ENCODE data around the gene RPTOR.

The RPTOR gene

DNA sequence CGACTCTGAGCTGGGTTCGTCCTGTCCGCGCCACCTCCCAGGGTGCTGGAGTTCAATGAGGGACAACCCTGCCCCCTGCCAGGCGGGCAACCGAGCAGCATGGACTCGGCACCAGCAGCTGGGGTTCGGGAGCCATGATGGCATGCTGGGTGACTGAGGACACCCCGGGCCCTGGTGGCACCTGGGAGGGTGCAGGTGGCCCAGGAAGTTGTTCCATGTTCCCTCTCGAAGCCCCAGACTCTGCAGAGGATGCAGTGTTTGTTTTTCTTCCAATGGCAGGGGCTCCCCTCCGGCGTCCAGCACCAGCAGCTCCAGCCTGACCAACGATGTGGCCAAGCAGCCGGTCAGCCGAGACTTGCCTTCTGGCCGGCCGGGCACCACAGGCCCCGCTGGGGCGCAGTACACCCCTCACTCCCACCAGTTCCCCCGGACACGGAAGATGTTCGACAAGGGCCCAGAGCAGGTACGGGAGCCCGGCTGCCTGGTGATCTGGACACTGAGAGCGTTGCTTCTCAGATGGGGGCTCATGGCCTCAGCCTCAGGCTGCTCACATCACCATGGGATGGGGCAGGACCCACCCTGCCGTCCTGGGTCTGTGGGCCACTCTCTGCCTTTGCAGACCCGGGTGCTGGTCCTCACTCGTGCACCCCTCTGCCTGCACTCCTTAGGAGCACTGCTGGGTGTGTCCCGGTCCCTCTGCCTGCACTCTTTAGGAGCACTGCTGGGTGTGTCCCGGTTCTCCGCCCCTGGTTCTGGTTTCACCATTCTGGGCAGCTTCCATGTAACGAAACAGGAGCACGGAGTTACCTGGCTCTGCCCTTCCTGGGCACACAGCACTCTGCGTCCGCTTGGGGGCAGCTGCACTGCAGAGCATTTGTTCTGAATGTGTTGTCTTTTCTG, 378.8 kb downstream of the RPTOR start:
- Histone ChIP-seq H3K36me3 (ENCODE audit: insufficient read depth, low read length) (peaks cover 72% of the 10 kb centered on the region), H3K4me1 (ENCODE audit: insufficient read depth, low read length) (no peaks in the 10 kb centered on the region), H3K9me3 (ENCODE audit: insufficient read depth, low read length, severe bottlenecking) (no peaks in the 10 kb centered on the region), H4K20me1 (ENCODE audit: insufficient read depth, low read length) (no peaks in the 10 kb centered on the region), H3K4me3 (ENCODE audit: low read depth in 1 of 2, low read length in 2 of 2) (no peak overlapping the region), H3K4me2 (ENCODE audit: insufficient read depth, low read length) (no peak overlapping the region), H3K79me2 (ENCODE audit: insufficient read depth, low read length) (no peaks in the 10 kb centered on the region), H3K9ac (ENCODE audit: low read depth, low read length) (no peak overlapping the region), H3K27ac (ENCODE audit: low read length) (no peak overlapping the region), H3K27me3 (ENCODE audit: insufficient read depth, low read length, poor library complexity) (no peaks in the 10 kb centered on the region), H2AFZ (ENCODE audit: low read depth, low read length) (no peak overlapping the region)
- TF ChIP-seq, protein P1, sequence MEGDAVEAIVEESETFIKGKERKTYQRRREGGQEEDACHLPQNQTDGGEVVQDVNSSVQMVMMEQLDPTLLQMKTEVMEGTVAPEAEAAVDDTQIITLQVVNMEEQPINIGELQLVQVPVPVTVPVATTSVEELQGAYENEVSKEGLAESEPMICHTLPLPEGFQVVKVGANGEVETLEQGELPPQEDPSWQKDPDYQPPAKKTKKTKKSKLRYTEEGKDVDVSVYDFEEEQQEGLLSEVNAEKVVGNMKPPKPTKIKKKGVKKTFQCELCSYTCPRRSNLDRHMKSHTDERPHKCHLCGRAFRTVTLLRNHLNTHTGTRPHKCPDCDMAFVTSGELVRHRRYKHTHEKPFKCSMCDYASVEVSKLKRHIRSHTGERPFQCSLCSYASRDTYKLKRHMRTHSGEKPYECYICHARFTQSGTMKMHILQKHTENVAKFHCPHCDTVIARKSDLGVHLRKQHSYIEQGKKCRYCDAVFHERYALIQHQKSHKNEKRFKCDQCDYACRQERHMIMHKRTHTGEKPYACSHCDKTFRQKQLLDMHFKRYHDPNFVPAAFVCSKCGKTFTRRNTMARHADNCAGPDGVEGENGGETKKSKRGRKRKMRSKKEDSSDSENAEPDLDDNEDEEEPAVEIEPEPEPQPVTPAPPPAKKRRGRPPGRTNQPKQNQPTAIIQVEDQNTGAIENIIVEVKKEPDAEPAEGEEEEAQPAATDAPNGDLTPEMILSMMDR (IDR thresholded peaks at IDR 0.05; ENCODE audit: borderline replicate concordance, extremely low read depth, low read length, poor library complexity, severe bottlenecking): no peak
- no peak for TF ChIP-seq EZH2 (IDR thresholded peaks at IDR 0.05; ENCODE audit: borderline replicate concordance, low read depth, low read length, severe bottlenecking)
- ATAC-seq (ENCODE audit: insufficient read depth, low read depth) (no peak), DNase-seq (no peak)

DNA sequence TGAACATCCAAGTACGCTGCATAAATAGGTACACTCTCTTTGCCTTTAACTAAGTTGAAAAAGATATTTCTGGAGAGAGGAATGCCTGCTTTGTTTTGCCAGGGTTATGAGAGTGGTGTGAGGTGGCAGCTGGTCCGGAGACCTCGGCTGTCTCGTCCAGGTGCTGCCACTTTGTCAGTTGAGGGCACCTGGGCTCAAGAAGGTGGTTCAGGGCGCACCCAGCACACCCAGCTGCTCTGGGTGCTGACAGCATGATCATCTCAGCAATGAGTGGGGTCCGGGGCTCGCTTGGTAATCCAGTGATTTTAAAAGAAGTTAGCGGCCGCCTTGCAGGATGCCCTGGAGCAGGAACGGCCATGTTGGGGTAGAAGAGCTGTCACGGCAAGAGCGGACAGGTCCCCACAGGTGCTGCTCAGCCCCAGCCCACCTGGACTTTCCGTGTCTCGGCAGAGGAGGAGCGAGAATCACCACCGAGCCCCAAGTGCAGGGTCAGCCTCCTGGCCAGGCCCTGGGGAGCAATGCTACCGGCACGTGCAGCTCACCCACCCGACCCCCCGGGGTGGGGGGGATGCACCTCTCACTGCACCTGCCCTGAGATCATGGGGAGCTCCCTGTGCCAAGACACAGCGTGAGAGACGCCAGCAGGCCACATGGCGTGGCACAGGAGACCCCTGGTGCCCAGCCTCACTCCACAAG, 379.6 kb downstream of the RPTOR start:
- ATAC-seq (ENCODE audit: insufficient read depth, low read depth): no peak

DNA sequence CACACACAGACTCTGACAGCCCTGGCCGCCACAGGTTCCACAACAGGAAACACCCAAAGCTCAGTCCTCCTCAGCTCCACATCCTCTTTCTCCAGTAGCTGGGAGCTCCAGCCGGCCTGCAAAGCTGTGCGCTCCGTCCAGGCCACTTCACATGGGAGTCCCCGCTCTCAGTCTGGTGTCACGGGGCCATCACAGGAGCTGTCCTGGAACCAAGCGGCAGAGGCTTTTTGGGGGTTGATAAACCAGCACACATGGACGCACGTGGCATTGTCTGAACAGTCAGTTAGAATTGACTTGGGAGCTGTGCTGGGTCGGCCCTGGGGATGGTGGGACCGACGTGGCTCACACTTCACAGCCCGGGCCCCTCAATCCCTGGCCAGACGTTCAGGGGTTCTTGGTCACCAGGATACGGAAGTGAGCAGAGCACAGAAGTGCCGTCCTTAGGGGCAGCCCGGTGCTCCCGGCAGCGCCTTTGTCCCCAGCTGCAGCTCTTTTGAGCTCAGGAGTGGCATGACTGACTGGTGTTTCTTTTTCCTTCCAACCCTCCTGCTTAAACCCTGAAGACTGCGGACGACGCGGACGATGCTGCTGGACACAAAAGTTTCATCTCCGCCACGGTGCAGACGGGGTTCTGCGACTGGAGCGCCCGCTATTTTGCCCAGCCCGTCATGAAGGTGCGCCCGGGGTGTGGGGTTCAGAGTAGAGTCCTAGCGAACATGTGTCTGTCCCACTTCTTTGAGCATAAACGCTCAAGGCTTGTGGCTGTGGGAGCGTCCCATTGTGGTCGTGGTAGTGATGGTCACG, 380.4 kb downstream of the RPTOR start:
- TF ChIP-seq EZH2 (IDR thresholded peaks at IDR 0.05; ENCODE audit: borderline replicate concordance, low read depth, low read length, severe bottlenecking): no peak
- TF ChIP-seq, protein P1 (IDR thresholded peaks at IDR 0.05; ENCODE audit: borderline replicate concordance, extremely low read depth, low read length, poor library complexity, severe bottlenecking): no peak
- no peak overlapping the region for H3K9ac ChIP-seq (ENCODE audit: low read depth, low read length)
- H3K36me3 ChIP-seq (ENCODE audit: insufficient read depth, low read length): peaks cover 67% of the 10 kb centered on the region
- H3K4me2 ChIP-seq (ENCODE audit: insufficient read depth, low read length): no peak overlapping the region
- no peak for DNase-seq
- H4K20me1 ChIP-seq (ENCODE audit: insufficient read depth, low read length): no peaks in the 10 kb centered on the region
- no peak for ATAC-seq (ENCODE audit: insufficient read depth, low read depth)
- no peaks in the 10 kb centered on the region for H3K4me1 ChIP-seq (ENCODE audit: insufficient read depth, low read length)
- no peak overlapping the region for H2AFZ ChIP-seq (ENCODE audit: low read depth, low read length)
- no peaks in the 10 kb centered on the region for H3K79me2 ChIP-seq (ENCODE audit: insufficient read depth, low read length)
- H3K4me3 ChIP-seq (ENCODE audit: low read depth in 1 of 2, low read length in 2 of 2): no peak overlapping the region
- H3K27ac ChIP-seq (ENCODE audit: low read length): no peak overlapping the region
- H3K9me3 ChIP-seq (ENCODE audit: insufficient read depth, low read length, severe bottlenecking): no peaks in the 10 kb centered on the region
- no peaks in the 10 kb centered on the region for H3K27me3 ChIP-seq (ENCODE audit: insufficient read depth, low read length, poor library complexity)

More for the DNA sequence above, 379.6 kb downstream of the RPTOR start:
- Histone ChIP-seq H3K9me3 (ENCODE audit: insufficient read depth, low read length, severe bottlenecking) (no peaks in the 10 kb centered on the region), H3K4me2 (ENCODE audit: insufficient read depth, low read length) (no peak overlapping the region), H3K36me3 (ENCODE audit: insufficient read depth, low read length) (peaks cover 70% of the 10 kb centered on the region), H3K4me3 (ENCODE audit: low read depth in 1 of 2, low read length in 2 of 2) (no peak overlapping the region), H2AFZ (ENCODE audit: low read depth, low read length) (no peak overlapping the region), H3K79me2 (ENCODE audit: insufficient read depth, low read length) (no peaks in the 10 kb centered on the region), H4K20me1 (ENCODE audit: insufficient read depth, low read length) (no peaks in the 10 kb centered on the region), H3K27me3 (ENCODE audit: insufficient read depth, low read length, poor library complexity) (no peaks in the 10 kb centered on the region), H3K27ac (ENCODE audit: low read length) (no peak overlapping the region), H3K9ac (ENCODE audit: low read depth, low read length) (no peak overlapping the region), H3K4me1 (ENCODE audit: insufficient read depth, low read length) (no peaks in the 10 kb centered on the region)
- DNase-seq: no peak
- no peak for TF ChIP-seq EZH2 (IDR thresholded peaks at IDR 0.05; ENCODE audit: borderline replicate concordance, low read depth, low read length, severe bottlenecking)
- TF ChIP-seq, protein P1 (IDR thresholded peaks at IDR 0.05; ENCODE audit: borderline replicate concordance, extremely low read depth, low read length, poor library complexity, severe bottlenecking): no peak
